Measurements from ENCODE around the gene NUDT14.

The NUDT14 gene

DNA sequence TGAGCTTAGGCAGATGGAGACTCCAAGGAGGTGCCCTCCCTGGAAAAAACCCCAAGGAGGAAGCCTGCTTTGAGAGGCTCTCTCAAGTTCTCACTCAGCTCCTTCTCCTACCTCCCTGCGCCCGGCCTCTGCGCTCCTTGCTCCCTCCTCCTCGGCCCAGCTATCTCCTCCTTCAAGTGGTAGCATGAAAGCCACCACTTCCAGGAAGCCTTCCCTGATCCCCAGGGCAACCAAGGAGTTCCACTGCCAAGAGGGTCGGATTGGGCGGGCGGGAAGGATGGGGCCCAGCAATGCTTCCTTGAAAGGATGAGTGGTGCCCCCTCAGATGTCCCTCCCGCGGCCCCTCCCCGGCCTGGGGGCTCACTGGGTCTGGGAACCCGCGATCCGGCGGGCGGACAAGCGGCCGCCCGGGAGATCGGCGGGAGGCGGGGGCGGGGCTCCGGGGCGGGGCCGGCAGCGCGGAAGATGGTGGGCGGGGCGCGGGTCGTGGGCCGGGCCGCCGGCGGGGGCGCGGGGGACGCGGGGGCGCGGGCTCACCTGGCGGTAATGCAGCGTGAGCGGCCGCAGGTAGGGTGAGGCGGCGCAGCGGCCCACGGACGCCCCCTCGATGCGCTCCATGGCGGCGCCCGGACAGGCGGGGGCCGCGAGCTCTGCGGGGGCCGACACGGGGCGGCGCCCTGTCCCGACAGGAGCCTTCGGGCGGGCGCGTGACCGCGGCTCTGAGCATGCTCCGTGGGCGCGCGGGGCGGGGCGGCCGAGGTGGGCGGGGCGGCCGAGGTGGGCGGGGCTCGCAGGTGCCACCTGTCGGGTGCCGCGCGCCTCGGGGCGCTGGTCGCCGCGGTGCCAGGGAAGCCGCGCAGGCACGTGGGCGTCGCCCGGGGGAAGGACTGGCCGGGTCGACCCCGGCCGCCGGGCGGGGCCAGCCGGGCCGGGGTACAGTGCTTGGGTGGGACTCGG is at the start of gene NUDT14:
NUDT14 (minus strand) TSS at position 721 of the 957 bp plus-strand sequence; CDS start at position 618, 103 bp downstream.
- DNase-seq (ENCODE audit: low spot score) = peak; percentile 73

DNA sequence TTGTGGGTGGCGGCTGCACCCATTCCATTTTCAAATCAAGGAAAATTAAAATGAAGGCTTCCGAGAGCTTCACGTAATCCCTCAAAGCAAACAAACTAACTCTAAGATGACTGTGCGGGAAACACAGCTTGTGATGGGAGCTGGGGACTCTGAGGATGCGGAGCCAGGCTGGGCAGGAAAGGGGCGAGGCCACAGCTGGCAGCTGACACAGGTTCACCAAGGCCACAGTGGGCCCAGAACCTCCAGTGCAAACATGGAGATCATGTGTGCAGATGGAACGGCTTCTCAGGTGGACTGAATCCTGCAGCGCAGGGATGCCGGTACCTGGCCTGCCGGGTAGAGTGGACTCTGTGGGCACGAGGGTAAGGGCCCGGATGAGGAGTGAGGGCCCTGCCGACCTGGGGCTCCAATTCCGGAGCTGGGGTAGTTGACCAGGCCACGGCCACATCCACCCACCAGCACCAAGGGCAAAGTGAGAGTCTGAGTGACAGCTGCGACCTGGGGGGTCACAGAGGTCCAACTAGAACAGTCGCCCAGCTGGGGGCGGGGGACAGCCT is 48.1 kb upstream of the NUDT14 start:
- no peak for DNase-seq (ENCODE audit: low spot score)

DNA sequence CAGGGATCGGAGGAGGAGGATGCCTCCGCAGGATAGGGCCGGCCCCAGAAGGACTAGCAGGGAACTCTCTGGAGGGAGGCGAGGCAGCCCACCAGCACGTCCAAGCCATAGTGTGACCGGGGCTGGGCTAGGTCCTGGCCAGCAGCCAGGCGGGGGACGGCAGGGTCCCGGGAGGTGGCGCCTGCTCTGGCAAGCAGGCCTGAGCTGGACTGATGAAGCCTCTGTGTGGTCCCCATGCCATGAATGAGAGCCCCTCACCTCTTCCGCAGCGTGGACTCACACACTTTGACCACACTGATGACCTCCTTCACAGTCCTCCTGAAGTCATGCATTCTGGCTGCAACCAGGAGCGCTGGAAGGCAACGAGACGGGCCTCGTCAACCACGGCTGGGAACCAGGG is 47.5 kb upstream of the NUDT14 start:
- no peak for DNase-seq (ENCODE audit: low spot score)

DNA sequence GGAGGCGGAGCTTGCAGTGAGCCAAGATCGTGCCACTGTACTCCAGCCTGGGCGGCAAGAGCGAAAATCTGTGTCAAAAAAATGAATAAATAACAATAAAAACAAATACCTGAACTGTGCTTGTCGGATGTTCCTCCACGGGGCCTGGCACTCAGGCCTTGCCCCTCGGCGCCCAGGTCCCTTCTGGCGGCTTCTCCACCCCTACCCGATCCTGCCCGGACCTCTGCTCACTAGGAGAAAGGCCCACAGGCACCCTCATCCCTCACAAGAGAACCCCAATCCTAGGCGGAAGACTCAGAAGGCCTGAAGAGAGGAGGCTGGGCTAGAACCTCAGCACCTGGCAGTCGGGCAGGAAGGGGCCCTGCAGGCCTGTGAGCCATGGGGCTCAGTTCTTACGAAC is 46.2 kb upstream of the NUDT14 start:
- DNase-seq (ENCODE audit: low spot score) = no peak

DNA sequence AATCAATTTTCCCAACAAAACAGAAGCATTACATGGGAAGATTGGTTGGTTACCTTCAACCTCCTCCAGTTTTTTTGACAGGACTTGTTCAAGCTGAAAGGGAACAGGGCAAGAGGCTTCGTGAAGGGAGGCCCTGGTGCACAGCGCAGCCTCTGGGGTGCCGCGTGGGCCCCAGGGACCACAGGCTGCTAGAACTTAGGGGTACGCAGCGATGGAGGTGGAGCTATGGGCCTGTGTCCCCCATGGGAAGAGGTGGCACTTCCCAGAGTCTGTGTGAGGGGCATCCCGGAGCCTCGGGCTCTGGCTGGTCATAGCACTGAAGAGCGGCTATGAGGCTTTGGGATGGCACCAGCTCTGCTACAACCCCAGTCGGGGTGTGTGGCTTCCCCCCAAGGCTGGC is 45.1 kb upstream of the NUDT14 start:
- DNase-seq (ENCODE audit: low spot score) = no peak

DNA sequence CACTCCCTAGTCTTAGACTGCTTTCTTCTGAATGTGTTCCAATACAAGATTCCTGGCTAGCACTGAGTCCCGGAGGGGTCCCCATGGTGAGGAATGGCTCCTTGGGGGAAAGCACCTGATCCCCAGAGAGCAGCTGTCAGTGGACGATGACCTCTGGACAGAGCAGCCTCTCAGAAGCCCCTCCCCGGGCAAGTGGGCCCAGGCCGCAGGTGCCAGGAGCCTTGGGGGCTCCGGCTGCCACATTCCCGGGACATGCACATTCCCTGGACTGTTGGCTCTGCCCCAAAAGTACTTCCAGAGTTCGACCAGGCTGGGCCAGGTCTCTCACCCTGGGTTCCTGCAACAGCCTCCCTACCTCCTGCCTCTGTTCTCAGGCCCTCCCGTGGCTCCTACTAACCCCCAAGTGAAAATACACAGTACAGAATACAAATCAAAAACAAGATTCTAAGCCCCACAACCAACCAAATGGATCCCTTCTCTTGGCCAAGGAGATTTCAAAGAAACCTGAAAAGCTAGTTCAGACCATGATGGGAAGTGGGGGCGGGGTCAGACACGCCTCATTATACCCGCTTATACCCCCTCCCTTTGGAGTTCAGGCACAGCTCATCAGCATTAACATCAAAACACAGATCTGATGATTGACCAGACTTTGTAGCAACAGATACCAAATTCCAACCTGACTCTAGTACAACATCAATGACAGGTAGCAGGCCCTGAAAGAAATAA is 43.9 kb upstream of the NUDT14 start:
- DNase-seq (ENCODE audit: low spot score) = no peak

DNA sequence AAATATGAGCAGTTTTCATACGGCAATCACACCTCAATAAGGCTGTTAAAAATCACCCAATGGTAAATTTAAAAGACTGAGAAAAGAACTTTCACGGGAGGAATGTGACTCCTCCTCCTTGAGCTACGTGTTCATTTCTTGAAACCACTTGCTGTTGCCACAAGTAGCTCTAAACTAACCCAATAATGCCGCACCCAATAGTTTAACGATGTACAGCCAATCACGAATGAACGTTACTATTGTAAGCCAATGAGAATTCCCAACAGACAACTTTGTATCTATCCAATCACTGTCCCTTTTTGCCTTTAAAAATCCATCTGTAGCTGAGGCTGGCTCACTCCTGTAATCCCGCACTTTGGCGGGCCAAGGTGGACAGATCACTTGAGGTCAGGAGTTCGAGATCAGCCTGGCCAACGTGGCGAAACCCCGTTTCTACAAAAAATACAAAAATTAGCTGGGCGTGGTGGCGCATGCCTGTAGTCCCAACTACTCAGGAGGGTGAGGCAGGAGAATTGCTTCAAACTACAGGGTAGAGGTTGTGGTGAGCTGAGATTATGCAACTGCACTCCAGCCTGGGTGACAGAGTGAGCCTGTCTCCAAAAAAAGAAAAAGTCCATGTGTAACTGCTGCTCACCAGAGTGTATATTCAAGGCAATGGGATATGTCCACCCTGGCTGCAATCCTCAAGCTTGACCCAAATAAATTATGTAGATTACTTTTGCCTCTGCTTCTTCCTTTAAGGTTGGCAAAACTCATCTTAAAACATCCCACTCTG is 42.8 kb upstream of the NUDT14 start:
- no peak for DNase-seq (ENCODE audit: low spot score)

DNA sequence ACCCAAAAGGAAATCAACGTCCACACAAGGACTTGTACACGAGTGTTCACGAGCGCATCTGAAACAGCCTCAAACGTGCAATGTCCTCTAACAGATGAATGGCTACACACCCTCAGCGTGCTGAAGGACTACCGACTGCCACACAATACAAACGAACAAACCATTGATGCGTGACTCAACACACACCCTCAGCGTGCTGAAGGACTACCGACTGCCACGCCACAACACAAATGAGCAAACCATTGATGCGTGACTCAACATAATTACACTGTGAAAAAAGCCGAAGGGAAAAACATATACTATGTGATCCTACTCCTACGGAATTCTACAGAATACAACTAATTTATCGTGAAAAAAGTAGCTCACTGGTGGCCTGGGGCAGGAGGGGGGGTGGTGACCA is 42.1 kb upstream of the NUDT14 start:
- peak; percentile 76 for DNase-seq (ENCODE audit: low spot score)

DNA sequence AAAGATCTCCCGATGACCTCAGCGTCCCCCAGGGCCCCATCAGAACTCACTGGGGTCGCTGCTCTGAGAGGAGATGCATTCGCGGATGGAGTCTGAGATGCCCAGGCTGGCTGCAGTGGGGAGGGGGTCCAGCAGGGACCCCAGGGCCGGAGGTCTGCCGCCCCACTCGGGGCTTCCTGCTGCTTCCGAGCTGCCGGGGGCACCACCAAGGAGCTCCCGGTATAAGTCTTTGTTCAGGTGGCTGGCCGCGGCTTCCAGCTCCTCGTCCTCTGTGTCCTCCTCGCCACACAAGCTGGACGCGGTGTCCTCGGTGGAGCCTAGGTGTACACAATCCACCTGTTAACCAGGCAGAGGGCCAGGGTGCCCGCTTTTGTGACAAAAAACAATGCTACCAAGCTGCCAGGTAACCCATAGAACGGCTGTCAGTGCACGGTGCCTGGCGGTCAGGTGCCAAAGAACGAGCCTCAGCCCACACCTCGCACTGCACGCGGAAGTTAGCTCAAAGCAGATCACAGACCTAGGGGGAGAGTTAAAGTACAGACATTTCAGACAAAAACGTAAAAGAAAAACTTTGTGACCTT is 40.6 kb upstream of the NUDT14 start:
- DNase-seq (ENCODE audit: low spot score) = no peak

DNA sequence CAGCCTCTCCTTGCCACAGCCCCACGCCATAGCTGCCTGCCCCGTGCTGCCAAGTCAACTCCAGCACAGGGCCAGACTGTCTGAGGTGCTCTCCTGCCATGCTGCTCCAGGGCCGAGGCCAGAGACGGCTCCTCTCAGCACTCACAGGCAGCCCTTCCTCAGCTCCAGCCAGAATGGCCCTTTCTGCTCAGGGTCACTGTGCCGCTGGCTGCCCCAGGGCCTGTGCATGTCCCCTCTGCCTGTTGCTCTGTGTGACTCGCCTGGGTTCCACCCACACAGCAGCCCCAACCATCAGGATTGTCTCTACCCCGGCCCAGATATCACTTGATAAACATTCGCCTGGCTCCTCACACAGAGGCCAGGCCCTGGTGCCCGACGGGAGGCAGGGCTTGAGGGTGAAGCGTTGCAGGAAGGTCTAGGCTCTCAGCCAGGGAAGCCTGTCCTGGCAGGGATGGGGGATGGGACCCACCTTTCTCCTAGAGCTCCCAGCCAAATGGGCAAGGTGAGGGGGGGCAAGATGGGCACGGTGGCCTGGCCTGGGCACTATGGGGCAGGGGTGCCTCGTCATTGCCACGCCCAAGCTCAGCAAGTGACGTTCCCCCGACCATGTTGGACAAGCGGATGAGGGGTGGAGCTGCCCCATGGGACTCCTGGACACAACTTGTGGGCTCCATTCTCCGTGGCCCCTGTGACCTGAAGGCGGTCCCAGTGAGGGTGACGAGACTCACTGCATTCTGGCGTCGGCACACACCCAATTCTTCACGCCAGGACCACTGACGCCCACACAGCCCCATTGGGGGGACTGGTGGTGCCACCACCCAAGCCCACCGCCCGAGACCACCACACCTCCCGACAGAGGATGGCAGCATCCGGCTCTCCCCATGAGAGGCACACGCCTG is 39.8 kb upstream of the NUDT14 start:
- no peak for DNase-seq (ENCODE audit: low spot score)

DNA sequence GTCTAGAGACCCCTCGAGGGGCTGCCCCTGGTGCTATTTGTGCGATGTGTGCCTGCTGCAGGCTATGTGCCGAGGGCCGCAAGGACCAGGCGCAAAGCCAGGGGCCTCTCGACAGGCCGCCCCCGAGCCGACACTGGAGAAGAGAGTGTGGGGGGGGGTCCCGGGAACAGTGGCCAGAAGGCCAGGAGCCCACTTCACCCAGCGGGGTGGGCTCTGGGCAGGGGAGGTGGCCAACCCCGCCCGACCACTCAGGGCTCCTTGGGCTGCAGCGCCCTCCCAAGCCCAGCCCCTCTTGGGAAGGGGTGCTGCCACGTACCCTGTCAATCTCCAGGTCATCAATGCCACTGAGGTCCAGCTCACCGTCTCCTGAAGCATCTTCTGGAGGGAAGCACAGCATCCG is 38.6 kb upstream of the NUDT14 start:
- no peak for DNase-seq (ENCODE audit: low spot score)

DNA sequence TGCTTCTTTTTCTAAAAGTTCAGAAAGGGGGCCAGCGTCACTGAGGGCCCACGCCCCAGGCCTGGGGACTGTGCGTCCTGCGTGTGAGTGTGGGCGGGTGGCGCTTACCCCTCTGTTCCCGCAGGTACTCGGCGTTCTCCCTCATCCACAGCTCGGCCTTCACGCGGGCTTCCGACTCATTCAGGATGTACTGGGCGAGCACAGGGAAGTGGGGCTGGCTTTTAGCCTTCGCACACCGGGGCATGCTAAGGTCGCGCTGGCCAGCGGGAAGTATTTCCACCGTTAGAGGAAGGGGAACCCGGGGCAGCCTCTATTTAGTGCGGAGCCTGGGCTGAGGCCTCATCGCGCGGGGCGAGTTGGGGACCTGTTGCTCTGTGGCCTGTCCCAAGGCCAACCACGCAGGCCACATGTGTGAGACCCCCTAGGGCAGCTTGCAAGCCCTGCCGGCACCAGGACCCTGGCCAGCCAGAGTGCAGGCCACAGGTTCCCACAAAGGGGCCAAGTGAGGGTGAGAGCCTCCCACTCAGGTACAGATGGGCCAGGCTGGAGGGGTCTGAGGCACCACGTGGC is 38.0 kb upstream of the NUDT14 start:
- no peak for DNase-seq (ENCODE audit: low spot score)

DNA sequence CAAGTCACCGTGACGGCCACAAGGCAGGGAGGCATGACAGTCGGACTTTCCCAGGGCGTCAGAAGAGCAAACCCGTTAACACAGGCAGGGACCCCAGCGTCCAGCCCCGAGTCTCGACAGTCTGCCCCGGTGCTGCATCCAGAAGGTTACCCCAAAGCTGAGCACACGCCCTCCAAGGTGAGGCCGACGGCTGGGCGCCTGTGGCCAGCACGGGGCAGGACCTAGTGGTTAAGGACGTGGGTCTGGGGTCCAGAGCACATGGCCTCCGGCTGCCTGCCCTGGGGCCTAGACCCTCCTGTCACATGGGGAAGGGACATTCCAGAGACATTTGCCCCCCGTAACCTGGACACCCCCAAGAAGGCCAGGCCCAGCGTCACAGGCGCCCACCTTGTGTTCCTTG is 37.5 kb upstream of the NUDT14 start:
- DNase-seq (ENCODE audit: low spot score) = no peak

DNA sequence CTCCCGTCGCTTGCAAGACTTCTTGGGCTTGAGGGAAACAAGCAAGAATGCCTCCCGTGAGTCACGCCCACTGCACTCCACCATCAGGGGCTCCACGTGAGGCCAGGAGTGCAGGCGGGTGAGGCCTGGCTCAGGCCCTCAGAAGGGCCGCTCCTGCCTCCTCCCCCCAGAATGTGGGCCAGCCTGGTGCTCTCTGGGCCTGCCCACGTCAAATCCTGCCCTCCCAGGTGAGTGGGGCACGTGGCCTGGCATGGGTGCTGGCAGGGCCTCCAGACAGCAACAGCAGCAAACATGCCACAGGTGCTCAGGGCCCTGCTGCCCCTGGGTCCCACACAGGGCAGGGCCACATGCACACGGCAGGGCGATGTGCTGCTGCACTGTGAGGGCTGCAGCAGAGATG is 36.7 kb upstream of the NUDT14 start:
- no peak for DNase-seq (ENCODE audit: low spot score)

DNA sequence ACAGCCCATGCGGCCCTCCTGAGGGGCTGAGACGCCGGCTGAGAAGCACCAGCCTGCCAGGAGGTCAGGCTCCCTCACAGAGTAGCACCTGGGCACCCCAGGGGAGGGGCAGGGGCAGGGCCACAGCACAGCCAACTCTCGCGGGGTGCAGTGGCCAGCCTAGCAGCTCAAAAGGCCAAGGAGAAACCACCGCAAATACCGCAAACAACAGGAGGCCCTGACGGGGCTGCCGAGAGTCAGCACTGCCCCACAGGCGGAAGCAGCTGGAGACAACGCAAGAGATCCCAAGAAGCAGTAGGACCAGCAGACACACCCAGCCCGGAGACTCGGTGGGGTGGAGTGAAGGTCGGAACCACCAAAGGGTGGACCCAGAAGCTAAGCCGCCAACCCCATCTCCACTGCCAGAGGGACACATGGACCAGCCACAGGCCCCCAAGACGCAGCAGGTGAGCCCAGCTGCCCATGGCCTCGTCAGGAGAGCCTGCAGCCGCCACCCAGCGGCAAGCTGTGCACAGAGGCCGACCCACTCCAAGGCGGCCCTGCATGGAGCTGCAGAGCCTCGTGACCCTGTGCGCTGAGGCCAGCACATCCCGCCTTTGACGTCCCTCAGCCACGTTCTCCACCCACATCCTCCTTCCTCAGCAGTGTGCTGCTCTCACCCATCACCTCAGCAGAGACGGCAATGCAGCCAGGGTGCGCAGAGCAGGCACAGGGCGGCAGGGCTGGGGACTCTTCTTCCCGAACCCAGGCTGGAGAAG is 35.6 kb upstream of the NUDT14 start:
- no peak for DNase-seq (ENCODE audit: low spot score)

DNA sequence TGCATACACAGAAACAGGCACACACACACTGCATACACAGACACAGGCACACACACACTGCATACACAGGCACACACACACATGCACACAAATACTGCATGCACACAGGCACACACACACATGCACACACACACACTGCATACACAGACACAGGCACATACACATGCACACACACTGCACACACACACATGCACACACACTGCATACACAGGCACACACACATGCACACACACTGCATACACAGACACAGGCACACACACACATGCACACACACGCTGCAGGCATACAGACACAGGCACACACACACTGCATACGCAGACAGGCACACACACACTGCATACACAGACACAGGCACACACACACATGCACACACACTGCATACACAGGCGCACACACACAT is 34.5 kb upstream of the NUDT14 start:
- no peak for DNase-seq (ENCODE audit: low spot score)

DNA sequence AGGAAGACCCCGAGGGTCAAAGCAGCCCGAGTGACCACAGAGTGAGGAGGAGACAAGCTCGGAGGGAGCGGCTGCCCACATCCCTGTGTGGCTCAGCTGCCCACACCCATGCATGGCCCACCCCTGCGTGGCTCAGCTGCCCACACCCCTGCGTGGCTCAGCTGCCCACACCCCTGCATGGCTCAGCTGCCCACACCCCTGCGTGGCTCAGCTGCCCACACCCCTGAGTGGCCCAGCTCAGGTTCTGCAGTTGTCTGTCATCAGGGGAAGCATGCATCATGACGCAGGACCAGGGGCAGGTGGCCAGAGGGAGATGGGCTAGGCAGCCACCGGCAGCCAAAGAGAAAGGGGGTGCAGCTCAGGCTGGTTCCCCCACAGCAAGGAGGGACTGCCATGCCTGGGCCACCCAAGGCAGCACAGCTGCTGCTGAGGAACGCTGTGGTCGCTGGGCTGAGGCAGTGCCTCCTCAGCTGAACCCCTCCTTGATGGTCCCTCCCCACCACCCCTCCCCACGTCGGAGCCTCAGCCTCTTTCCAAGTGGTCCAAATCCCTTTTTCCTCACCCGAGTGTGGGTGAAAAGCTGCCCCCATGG is 33.3 kb upstream of the NUDT14 start:
- no peak for DNase-seq (ENCODE audit: low spot score)

DNA sequence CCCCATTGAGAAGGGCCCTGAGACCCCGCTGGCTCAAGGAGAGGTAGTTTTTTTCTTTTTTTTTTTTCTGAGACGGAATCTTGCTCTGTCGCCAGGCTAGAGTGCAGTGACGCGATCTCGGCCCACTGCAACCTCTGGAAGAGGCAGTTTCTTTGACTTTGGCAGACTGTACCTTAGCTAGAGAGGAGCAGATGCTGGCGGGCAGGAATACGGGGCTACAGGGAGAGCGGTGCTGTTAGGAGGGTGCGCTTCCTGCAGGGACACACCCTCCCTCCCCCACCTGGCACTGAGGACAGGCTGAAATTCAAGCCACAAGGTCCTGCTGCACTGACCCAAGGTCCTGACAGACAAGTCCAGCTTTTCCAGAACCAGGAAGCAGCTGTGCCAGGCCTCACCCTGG is 32.2 kb upstream of the NUDT14 start:
- DNase-seq (ENCODE audit: low spot score) = no peak
